PFSK-1 (cell line): ENCODE data around the gene SLC12A8.

Experiments
- POLR2AphosphoS5 ChIP-seq: IDR thresholded peaks from 2 replicates; pipeline ENCODE4 v1.6.1; 2012; ENCODE audit warnings: low read depth, mild to moderate bottlenecking, control low read depth, low read length, moderate library complexity
- TAF1 ChIP-seq: IDR thresholded peaks from 2 replicates; pipeline ENCODE4 v1.6.1; 2012; ENCODE audit warnings: low read length, control low read depth, borderline replicate concordance; ENCODE audit not compliant: insufficient read depth

DNA sequence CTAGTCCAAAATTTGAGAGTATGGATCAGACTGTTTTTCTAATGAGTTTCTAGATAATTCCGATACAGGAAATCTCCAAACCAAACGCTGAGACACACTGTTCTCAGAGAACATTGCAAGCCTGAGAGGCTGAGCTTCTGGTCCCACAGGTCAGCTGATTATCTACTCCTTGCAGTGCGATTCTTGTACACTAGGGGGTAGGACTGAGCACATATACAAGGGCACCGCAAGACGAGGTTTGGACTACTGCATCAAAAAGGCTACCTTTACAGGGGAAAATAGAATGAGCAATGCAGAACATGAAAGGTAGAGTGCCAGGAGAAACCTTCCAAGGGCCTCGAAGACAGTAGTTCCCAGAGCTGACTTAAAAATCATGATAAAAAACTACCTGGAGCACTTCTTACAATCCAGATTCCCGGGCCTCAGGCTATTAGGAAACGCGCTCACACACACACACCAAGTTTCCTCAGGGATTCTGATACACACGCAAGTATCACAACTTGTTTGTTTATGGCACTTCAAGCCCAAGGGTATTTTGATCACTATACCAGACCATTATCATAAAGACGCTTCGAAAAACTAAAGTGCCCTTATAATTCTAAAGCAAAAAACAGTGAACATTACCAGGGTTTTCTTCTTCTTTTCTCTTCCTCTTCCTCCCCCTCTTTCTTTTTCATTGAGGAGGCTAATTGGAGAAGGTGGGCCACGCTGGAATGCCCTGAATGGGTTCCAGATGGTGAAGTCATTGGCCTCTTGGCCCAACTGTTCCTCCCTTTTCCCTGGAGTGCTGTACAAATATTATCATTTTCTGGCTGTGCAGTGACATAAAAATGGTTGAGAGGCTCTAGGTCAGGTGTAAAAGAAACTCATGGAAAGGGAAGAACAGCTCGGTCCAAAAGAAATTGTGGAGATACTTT, 61.8 kb downstream of the SLC12A8 start:
- no peak for TF ChIP-seq TAF1
- TF ChIP-seq POLR2AphosphoS5 = no peak
